SU-DHL-6 (cell line): ENCODE measurements around the gene PLPP3.

ENCODE experiments used
- H2AFZ ChIP-seq: fragments of 200-600 bp; sonication (generic); 2 replicates; pipeline ENCODE4 v1.6.1; 2014; ENCODE audit warnings: low read depth, mild to moderate bottlenecking, moderate library complexity, mixed read lengths, antibody characterized with exemption, low read length; ENCODE audit not compliant: severe bottlenecking
- H3F3A ChIP-seq: fragments of 200-600 bp; shearing (Covaris generic); 2 replicates; pipeline ENCODE4 v1.6.0; 2016; ENCODE audit warnings: antibody characterized with exemption, mild to moderate bottlenecking; ENCODE audit not compliant: insufficient read depth
- H3K27ac ChIP-seq: fragments of 200-600 bp; sonication (generic); 2 replicates; pipeline ENCODE4 v1.5.1; 2016; ENCODE audit warnings: low read depth, mild to moderate bottlenecking, low read length, moderate library complexity, mixed read lengths
- H3K27me3 ChIP-seq: fragments of 200-600 bp; sonication (generic), shearing (Covaris generic); 2 replicates; pipeline ENCODE4 v1.6.0; 2014; ENCODE audit warnings: mild to moderate bottlenecking, low read length
- H3K36me3 ChIP-seq: fragments of 200-600 bp; sonication (generic); 2 replicates; pipeline ENCODE4 v1.6.1; 2014; ENCODE audit warnings: mild to moderate bottlenecking, low read length, mixed read lengths
- H3K4me2 ChIP-seq: fragments of 300-600, 200-600 bp; shearing (Covaris generic), sonication (generic); 2 replicates; pipeline ENCODE4 v1.6.0; 2014; ENCODE audit warnings: low read length, low read depth, mild to moderate bottlenecking; ENCODE audit not compliant: poor library complexity, severe bottlenecking
- H3K4me3 ChIP-seq: fragments of 200-600 bp; sonication (generic); 2 replicates; pipeline ENCODE4 v1.5.1; 2014; ENCODE audit warnings: antibody characterized with exemption, low read length, mild to moderate bottlenecking, mixed read lengths; ENCODE audit not compliant: insufficient read depth, poor library complexity, severe bottlenecking
- H3K79me2 ChIP-seq: fragments of 200-600 bp; sonication (generic); 2 replicates; pipeline ENCODE4 v1.6.1; 2014; ENCODE audit warnings: mild to moderate bottlenecking, low read length, moderate library complexity; ENCODE audit not compliant: insufficient read depth
- H3K9ac ChIP-seq: fragments of 200-600 bp; sonication (generic); 2 replicates; pipeline ENCODE4 v1.7.0; 2014; ENCODE audit warnings: mild to moderate bottlenecking, low read length
- H3K9me2 ChIP-seq: fragments of 200-600 bp; sonication (generic); replicated peaks from 2 replicates; pipeline ENCODE4 v1.6.1; 2014; ENCODE audit warnings: low read length; ENCODE audit not compliant: insufficient read depth
- H3K9me3 ChIP-seq: fragments of 200-600 bp; sonication (generic); 2 replicates; pipeline ENCODE4 v1.6.1; 2014; ENCODE audit warnings: low read length, mixed read lengths; ENCODE audit not compliant: insufficient read depth
- H4K20me1 ChIP-seq: fragments of 200-600 bp; sonication (generic); 2 replicates; pipeline ENCODE4 v1.6.1; 2014; ENCODE audit warnings: low read depth, mild to moderate bottlenecking, antibody characterized with exemption, low read length, moderate library complexity, mixed read lengths
- CTCF ChIP-seq: fragments of 200-600 bp; sonication (generic); IDR thresholded peaks from one replicate; pipeline ENCODE4 v1.5.1; 2017; ENCODE audit warnings: antibody characterized with exemption, mild to moderate bottlenecking, low read length, moderate library complexity; ENCODE audit not compliant: insufficient read depth, poor library complexity, severe bottlenecking
- EZH2phosphoT487 ChIP-seq: fragments of 200-600 bp; sonication (generic), shearing (Covaris generic); conservative IDR thresholded peaks from 2 replicates; pipeline ENCODE4 v1.6.1; 2018; ENCODE audit warnings: mild to moderate bottlenecking, antibody characterized with exemption, low read length, moderate library complexity, mixed read lengths

Gene PLPP3

GRCh38 chr1:56537660-56538059, 41.7 kb downstream of the PLPP3 start:
- Histone ChIP-seq H3K9ac (no peak overlapping the region), H3F3A (no peaks in the 10 kb centered on the region), H3K27ac (no peak overlapping the region), H3K36me3 (no peaks in the 10 kb centered on the region), H3K9me2 (no peaks in the 10 kb centered on the region), H3K4me2 (no peak overlapping the region), H3K27me3 (no peaks in the 10 kb centered on the region), H4K20me1 (no peaks in the 10 kb centered on the region), H2AFZ (no peak overlapping the region), H3K79me2 (no peaks in the 10 kb centered on the region), H3K9me3 (no peaks in the 10 kb centered on the region), H3K4me3 (no peak overlapping the region)
- TF ChIP-seq CTCF = no peak
- TF ChIP-seq EZH2phosphoT487 = no peak

DNA sequence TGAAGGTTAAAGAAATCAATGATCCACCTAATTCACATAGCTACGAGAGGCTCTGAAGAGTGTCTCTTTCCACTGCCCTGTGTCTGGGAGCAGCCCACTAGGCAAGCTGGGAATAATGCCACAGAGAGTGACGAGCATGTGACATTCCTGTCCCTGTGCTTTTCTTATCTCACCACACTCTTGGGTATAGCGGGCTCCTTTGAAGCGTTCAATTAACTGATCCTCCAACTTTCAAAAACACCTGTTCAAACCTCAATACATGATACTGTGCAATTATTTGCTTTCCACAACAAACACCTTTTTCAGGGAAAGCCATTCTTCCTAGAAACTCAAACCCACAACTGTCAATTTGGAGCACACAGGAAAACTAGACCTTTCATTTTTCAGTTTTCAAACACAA, 43.4 kb downstream of the PLPP3 start:
- Histone ChIP-seq H3K36me3 (no peaks in the 10 kb centered on the region), H3K27ac (no peak overlapping the region)

GRCh38 chr1:56535362-56535761, 44.0 kb downstream of the PLPP3 start:
- Histone ChIP-seq H3K79me2 (no peaks in the 10 kb centered on the region), H3K9ac (no peak overlapping the region), H3K4me2 (no peak overlapping the region), H3K4me3 (no peak overlapping the region), H3K27me3 (no peaks in the 10 kb centered on the region), H3K36me3 (no peaks in the 10 kb centered on the region), H3K27ac (no peak overlapping the region), H3K9me3 (no peaks in the 10 kb centered on the region), H4K20me1 (no peaks in the 10 kb centered on the region), H3F3A (no peaks in the 10 kb centered on the region), H3K9me2 (no peaks in the 10 kb centered on the region), H2AFZ (no peak overlapping the region)
- TF ChIP-seq CTCF (no peak), EZH2phosphoT487 (no peak)

More for the DNA sequence above, 43.4 kb downstream of the PLPP3 start:
- no peaks in the 10 kb centered on the region for H4K20me1 ChIP-seq
- H3K79me2 ChIP-seq = no peaks in the 10 kb centered on the region
- H3K4me2 ChIP-seq = no peak overlapping the region
- H3F3A ChIP-seq = no peaks in the 10 kb centered on the region
- no peak overlapping the region for H3K4me3 ChIP-seq
- H3K9me3 ChIP-seq = no peaks in the 10 kb centered on the region
- H2AFZ ChIP-seq = no peak overlapping the region
- TF ChIP-seq CTCF = no peak
- no peak for TF ChIP-seq EZH2phosphoT487
- H3K9ac ChIP-seq = no peak overlapping the region
- no peaks in the 10 kb centered on the region for H3K9me2 ChIP-seq
- no peaks in the 10 kb centered on the region for H3K27me3 ChIP-seq
